22Rv1 (cell line): ENCODE results near the gene LRRC26.

ENCODE experiments used
- H3K27ac ChIP-seq: fragments of 450-650 bp; 2 replicates; pipeline ENCODE4 v1.5.1; 2017
- CTCF ChIP-seq: fragments of 450-650 bp; IDR thresholded peaks from 2 replicates; pipeline ENCODE4 v1.5.1; 2017; ENCODE audit warnings: mild to moderate bottlenecking
- ZFX ChIP-seq: fragments of 450-650 bp; IDR thresholded peaks from 2 replicates; pipeline ENCODE4 v1.6.1; 2017; ENCODE audit warnings: antibody characterized with exemption, borderline replicate concordance

The LRRC26 gene

DNA sequence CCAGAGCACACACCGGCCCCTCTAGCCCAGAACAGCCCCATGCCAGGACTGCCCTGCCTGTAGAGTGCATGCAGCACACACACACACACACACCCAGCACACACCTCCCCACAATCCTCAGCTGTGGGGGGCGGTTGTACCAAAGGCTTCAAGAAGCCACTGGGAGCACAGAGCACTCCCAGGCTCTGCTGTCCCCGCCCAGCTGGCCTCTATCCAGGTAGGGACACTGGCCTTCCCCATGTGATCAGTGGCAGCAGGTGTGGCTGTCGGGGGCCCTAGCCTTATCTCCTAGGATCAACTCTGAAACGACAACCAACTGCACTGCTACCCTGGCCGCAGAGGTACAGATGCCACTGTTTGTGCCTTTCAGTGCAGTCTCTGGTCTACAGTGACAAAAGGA is 16.5 kb upstream of the LRRC26 start:
- H3K27ac ChIP-seq, result no peak overlapping the region
- no peak for TF ChIP-seq CTCF
- TF ChIP-seq ZFX, result no peak

DNA sequence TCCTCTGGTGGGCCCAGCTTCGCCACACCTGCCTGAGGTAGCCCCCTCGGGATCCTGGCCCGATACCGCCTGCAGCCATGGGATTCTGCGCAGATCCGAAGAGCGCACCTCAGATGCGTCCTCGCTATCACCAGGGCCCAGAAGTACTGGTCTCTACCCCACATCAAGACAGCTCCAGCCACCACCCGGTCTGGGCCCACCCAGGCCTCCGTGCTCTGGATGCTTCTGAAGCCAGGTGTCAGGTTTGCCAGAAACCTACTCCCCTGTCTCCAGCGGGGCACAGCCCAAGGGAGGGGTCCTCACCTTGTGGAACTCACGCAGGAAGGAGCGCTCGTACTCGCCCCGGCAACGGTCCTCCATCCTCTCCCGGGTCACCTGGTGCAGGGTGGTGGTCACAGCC is 16.1 kb upstream of the LRRC26 start:
- no peak overlapping the region for H3K27ac ChIP-seq
- TF ChIP-seq CTCF (no peak), ZFX (no peak)

DNA sequence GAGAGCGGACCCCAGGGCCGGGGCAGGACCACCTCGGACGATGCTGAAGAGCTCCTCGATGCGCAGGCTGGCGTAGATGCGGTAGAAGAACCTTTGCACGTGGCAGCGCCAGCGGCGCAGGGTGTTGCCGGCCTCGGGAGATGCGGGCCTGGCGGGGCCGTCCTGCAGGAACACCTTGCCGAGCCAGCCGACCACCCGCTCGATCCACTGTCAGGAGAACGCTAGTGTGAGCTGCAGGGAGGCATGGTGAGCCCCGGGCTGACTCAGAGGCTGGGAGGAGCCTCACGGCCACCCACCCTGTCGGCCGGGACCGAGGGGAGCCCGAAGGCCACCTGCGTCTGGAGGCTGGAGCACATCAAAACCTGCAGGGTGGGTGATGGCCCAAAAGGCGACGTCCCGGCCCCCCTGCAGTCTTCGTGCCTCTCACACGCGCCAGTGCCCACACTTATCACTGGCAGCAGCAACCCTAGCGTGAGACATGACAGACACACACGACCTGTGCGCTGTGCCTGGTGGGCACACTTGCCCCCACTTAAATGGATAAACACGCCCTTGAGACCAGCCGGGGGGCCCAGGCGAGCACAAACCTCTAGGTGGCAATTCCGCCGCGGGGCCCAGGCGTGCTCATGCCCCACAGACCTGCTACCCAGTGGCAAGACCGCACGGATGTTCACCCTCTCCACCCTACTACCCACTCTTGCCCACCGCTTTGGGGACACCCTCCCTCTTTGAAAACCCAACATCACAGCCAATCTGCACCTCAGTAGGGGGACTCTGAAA is 15.2 kb upstream of the LRRC26 start:
- no peak overlapping the region for H3K27ac ChIP-seq
- TF ChIP-seq ZFX, result no peak
- TF ChIP-seq CTCF, result no peak

DNA sequence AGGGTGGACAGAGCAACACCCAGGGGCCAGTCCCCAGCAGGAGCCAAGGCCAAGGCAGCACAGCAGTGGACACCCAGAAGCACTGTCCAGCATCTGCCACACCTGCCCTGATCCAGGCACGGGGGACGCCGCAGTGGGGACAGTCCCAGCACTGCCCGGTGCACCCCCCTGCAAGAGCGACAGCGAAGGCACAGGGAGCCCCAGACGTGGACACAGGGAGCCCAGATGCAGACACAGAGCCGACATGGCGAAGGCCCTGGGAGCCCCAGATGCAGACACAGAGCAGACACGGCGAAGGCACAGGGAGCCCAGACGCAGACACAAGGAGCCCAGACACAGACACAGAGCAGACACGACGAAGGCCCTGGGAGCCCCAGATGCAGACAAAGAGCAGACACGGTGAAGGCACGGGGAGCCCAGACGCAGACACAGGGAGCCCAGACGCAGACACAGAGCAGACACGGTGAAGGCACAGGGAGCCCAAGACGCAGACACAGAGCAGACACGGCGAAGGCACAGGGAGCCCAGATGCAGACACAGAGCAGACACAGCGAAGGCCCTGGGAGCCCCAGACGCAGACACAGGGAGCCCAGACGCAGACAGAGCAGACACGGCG is 14.2 kb upstream of the LRRC26 start:
- no peak for TF ChIP-seq CTCF
- no peak for TF ChIP-seq ZFX
- no peak overlapping the region for H3K27ac ChIP-seq

DNA sequence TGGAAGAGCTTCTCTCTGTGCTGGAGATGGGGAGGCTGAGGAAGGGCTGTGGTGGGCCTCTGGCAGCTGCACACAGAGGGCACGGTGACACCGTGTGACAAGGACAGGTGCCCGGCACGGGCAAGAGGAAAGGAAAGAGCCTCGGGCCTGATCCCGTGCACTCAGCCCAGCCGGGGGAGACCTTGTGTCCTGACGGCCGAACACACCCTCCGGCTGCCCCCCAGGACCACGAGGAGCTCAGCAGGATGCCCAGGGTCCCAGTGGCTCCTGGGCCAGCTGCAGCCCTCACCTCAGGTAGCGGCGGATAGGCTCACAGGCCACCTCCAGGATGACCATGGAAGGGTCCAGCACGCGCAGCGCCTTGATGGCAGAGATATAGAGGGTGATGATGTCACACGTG is 13.0 kb upstream of the LRRC26 start:
- no peak for TF ChIP-seq ZFX
- no peak for TF ChIP-seq CTCF
- H3K27ac ChIP-seq, result no peak overlapping the region

DNA sequence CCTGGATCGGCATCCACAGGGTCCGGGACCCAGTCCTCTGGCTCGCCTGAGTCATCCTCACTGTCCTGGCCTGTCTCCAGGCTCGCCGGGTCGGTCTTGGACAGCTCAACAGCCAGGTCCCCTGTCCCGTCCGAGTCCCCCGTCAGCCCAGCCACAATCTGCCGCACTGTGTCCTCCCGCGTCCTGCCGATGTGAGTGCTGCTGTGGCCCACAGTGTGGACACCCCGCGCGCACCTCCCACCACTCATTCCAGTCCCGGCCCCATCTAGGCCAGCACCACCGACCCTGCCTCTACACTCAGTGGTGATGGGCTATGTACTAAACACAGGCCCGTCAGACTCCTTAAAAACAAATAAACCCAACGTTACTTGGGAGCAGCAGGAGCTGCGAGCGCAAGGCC is 11.8 kb upstream of the LRRC26 start:
- no peak overlapping the region for H3K27ac ChIP-seq
- TF ChIP-seq ZFX, result no peak
- no peak for TF ChIP-seq CTCF

GRCh38 chr9:137180491-137180890 is 10.6 kb upstream of the LRRC26 start:
- no peak overlapping the region for H3K27ac ChIP-seq
- TF ChIP-seq ZFX (no peak), CTCF (no peak)
